ENCODE results near the gene HECA. TPM values are rescaled to one million over a fixed set of nuclear protein-coding genes. Genes with fewer than 3 reads are reported as not detected.

Gene HECA
- total and polyA plus RNA-seq, 2 of the 4 experiments (the other 2 are of a cell fraction): 3.1 to 4.3 TPM

- ATAC-seq (ENCODE audit: low read depth): no peak
- Histone ChIP-seq H4K91ac (ENCODE audit: insufficient read depth, low read depth, low read length) (no peak overlapping the region), H2BK120ac (ENCODE audit: low read depth, low read length) (no peak overlapping the region), H3K4me2 (ENCODE audit: low read depth, low read length) (no peak overlapping the region), H4K8ac (ENCODE audit: low read depth in 2 of 2, low read length in 2 of 2) (no peak overlapping the region), H3K56ac (ENCODE audit: extremely low read depth, insufficient read depth, low read length) (no peak overlapping the region), H3K27me3 (ENCODE audit: control insufficient read depth, insufficient read depth, low read length) (no peaks in the 10 kb centered on the region), H3K4me1 (ENCODE audit: control insufficient read depth, insufficient read depth, low read length) (no peaks in the 10 kb centered on the region), H3K79me1 (ENCODE audit: low read depth in 1 of 2, low read length in 2 of 2) (peaks cover 4 to 6% of the 10 kb centered on the region in 2 experiments; a peak in 2 of 4 replicates), H2BK20ac (ENCODE audit: low read depth, low read length) (no peak overlapping the region), H3K23ac (ENCODE audit: low read depth, low read length) (no peak overlapping the region), H3K27ac (ENCODE audit: insufficient read depth, low read length) (no peak overlapping the region), H3K14ac (replicated peaks; ENCODE audit: low read depth, low read length) (no peak overlapping the region), H3K9me1 (ENCODE audit: insufficient read depth, low read length) (no peaks in the 10 kb centered on the region; the same call in 1 of the 2 replicates), H3K9me3 (ENCODE audit: control insufficient read depth, insufficient read depth, low read length) (no peaks in the 10 kb centered on the region), H2AFZ (replicated peaks; ENCODE audit: low read length, poor library complexity) (no peak overlapping the region), H2AK5ac (ENCODE audit: low read depth, low read length) (no peak overlapping the region), H3K4ac (ENCODE audit: low read depth, low read length) (no peak overlapping the region), H2AK9ac (replicated peaks; ENCODE audit: low read depth, low read length, poor library complexity) (no peak overlapping the region), H3K36me3 (ENCODE audit: control insufficient read depth, insufficient read depth, low read length) (peaks cover 7% of the 10 kb centered on the region), H2BK5ac (ENCODE audit: low read depth, low read length, poor library complexity, severe bottlenecking) (no peak overlapping the region), H4K20me1 (ENCODE audit: insufficient read depth, low read length) (no peaks in the 10 kb centered on the region), H3K4me3 (ENCODE audit: insufficient read depth, low read depth, low read length) (no peak overlapping the region), H2BK15ac (ENCODE audit: low read depth, low read length) (no peak overlapping the region), H3K9ac (ENCODE audit: low read depth, low read length) (no peak overlapping the region), H4K5ac (ENCODE audit: low read depth, low read length) (no peak overlapping the region), H3K18ac (ENCODE audit: low read depth, low read length) (no peak overlapping the region)
- dilution Hi-C loops (cut with HindIII; ENCODE audit: low sequenced_read_pairs, unreplicated experiment) (no loop called here), in situ Hi-C loops (cut with MboI; ENCODE audit: low sequenced_read_pairs) (no loop called here), intact Hi-C loops (cut with micrococcal nuclease) (no loop called here)
- BruUV-seq (replicated peaks): no TSS peak
- ChIA-PET CTCF (interaction anchor here (1.0 kb wide), 1 partner anchor 46 kb away, joined by 3 read pairs; no protein-coding TSS in a partner anchor), POLR2A (ENCODE audit: unreplicated experiment) (no interaction called here)
- DNase-seq: no peak
- no CpG with 5 or more reads among the region's 1 CpG for WGBS, 2 experiments (ENCODE audit: extremely low coverage in 2 of 2, insufficient read length in 1 of 2)
- TF ChIP-seq MAZ (IDR thresholded peaks at IDR 0.05; ENCODE audit: borderline replicate concordance, low read depth, low read length) (no peak), BHLHE40 (IDR thresholded peaks at IDR 0.05; ENCODE audit: low read depth, low read length) (no peak), CHD1 (IDR thresholded peaks at IDR 0.05; ENCODE audit: low read depth, low read length) (no peak), NFE2L2 (IDR thresholded peaks at IDR 0.05; ENCODE audit: low read depth, low read length) (no peak), MXI1 (IDR thresholded peaks at IDR 0.05; ENCODE audit: borderline replicate concordance, low read depth, low read length) (no peak)
Measured at GRCh38 chr6:139173822-139174221, 38.9 kb downstream of the HECA start.
